HG03342 (cell line): ENCODE measurements around the gene MYO18A.

Experiments
- ATAC-seq: cut with Tn5 transposase; IDR thresholded peaks from one replicate; pipeline ENCODE4 v1.9.1; 2021; ENCODE audit warnings: mild to moderate bottlenecking, moderate library complexity; ENCODE audit not compliant: unreplicated experiment

Gene MYO18A

DNA sequence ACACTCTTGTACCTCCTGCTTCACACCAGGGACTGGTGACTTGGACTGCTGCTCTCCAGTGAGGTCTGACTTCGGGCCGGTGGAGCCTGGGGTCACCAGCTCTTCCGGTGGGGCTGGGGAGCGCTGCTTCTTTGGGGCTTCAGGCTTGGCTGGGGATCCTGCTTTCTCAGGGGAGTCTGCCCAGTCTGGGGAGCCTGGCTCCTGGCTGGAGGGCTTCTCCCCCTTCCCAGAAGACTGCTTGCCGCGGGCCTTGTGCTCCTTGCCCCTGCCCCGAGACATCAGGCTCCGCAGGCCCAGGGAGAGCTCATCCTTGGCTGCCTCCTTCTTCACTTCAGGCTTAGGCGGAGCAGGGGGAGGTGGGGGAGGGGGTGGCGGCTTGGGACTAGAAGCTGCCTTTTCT is 52.4 kb downstream of the MYO18A start:
- ATAC-seq: no peak

DNA sequence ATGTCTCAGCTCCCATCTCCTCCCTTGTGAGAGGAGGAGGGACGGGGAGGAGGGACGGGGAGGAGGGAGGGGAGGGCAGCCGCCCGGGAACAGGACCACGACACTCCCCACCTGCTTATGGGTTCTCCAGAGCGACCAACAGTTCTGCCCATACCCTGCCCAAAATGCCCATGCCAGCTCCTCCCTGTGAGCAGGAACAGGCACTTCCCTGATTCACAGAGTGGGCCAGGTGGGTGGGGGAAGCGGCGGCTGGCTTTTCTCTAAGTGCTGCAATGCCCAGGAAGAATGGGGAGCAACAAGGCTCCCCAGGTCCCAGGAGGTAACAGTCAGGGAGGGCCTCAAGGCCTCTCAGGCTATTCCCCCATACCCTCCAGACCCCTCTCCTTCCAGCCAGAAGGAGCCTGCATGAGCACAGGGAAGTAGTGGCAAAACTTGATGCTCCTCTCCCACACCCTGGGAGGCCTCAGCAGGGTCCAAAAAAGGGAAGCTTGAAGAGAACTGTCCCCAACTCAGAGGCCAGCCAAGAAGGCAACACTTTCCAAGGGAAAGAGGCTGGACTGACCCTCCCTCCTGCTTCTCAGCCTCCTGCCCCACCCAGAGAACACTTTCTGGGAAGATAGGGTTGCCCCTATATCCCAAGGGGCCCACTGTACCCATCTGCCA is 53.8 kb downstream of the MYO18A start:
- no peak for ATAC-seq

DNA sequence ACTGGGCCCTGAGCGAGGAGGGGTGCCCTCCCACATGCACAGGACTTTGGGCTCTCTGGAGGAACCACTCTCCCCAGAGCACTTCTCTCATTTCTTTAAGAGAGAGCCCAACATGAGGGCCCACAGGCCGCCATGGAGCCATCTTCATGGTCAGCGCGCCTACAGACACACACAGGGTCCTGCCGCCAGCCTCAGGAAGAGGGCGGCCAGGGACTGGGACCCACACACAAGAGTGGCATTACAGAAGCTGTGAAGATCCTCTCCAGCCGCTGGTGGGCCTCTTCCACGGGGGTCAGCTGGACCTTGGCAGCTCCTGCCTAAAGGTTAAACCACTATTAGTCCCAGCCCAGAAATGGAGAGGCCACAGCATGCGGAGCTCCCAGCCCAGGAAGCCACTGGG is 54.5 kb downstream of the MYO18A start:
- no peak for ATAC-seq

DNA sequence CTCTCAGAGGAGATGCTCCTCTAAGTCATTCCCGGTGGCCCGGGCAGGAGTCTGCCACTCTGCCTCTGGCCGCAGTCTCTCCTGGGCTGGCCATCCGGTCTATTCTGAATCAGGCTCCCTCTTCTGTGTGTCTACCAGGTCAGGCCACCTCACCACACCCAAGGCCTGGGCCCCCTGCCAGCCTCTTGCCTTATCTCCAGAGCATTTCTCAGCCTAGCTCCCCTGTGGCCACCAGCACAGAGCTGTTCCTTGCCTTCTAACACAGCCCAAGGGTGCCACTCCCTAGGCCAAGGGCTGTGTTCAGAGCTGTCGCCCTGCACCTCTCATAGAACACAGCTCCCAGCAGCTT is 55.3 kb downstream of the MYO18A start:
- no peak for ATAC-seq

DNA sequence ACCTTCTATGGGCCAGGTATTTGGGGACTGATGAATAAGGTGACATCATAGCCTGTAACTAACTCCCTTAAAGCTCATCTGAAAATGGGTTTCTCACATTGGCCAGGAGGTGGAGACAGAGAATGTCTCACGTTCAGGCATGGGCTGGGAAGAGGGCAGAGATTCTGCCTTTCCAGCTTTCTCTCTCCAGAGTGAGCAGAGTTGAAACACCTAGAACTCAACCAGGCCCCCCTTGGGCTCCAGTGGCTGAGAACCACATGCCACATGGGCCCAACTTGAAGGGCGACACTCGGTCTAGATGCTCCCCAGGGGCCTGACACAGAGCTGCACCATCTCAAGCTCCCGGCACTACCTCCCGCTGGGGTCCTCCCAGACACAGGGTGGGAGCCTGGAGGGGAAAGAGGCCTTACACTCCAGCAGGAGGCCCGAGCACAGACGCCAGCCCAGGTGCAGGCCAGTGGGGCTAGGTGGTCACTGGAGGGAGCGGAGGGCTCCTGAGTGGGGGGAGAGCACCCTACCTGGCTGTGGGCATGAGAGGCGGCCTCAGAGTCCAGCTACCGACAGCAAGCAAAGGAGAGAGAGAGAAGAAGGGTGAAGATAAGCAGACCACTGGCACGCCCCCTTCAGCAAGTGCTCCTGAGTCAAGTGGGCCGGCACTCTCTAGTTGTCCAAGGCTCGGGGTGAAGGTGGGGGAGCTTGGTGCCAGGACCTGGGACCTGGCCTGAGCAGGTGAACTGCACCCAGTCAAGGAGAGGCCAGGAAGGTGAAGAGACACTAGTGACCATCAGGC is 55.9 kb downstream of the MYO18A start:
- ATAC-seq: no peak

DNA sequence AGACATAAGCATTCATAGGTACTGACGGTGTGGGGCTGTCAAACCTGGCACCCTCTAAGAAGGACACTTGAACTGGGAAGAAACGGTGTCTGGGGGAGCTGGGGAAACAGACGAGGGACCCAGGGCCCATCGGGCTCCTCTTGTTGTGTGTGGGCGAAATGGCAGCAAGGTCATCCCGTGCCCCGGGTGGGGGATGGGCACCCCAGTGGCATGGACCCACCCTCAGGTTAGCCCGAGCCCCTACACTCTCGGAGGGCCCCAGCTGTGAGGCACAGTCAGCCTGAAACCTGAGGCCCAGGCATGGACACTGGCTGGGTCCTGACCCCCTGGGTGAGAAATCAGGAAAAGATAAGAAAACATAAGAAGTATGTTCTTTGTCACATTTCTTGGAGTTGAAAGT is 57.1 kb downstream of the MYO18A start:
- no peak for ATAC-seq

DNA sequence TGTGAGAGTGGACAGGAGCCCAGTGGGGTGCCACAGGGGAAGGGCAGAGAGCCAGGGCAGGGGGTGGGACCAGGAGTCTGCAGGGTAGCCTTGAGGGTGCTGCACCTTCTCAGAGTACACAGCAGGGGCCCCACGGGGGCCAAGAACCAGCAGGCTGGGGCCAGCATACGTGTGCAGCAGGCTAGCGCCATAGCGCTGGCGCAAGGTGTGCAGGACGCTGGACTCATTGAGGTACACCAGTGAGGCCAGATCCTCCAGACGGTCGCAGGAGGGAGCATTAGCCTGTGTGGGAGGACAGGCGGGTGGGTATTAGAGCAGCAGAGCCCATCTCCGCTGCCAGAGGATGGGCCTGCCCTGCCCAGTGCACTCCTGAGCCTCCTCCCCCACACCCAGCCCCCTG is 58.8 kb downstream of the MYO18A start:
- ATAC-seq: no peak

DNA sequence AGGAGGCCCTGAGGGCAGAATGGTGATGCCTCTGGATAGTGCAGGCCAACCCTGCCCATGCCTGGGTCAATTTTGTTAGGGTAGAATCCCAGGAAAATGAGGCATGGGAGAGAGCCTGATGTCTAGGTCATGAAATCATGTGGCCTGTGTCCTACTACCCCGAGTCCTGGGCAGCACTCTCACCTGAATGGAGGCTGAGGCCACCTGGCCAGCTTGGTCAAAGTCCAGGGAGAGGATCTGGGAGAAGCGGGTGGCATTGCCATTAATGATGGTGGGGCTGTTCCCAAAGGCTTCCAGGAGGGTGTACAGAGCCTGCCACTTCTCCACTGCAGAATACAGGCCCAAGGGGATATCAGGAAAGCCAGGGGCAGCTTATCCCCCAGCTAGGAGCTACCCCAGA is 59.8 kb downstream of the MYO18A start:
- ATAC-seq: no peak

DNA sequence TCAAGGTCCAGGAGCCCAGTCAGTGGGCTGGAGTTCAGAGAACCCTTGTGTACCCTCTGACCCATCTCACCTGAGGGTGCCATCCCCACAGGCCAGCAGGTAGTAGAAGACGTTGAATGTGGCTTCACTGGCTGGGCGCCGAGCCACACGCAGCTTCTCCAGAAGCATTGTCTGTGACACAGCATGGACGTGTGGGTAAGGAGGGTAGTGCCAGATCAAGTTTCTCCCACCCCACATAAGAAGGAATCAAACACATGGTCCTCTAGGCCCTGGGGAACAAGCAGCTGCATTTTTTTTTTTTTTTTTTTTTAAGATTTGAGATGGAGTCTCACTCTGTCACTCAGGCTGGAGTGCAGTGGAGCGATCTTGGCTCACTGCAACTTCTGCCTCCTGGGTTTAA is 60.9 kb downstream of the MYO18A start:
- no peak for ATAC-seq

DNA sequence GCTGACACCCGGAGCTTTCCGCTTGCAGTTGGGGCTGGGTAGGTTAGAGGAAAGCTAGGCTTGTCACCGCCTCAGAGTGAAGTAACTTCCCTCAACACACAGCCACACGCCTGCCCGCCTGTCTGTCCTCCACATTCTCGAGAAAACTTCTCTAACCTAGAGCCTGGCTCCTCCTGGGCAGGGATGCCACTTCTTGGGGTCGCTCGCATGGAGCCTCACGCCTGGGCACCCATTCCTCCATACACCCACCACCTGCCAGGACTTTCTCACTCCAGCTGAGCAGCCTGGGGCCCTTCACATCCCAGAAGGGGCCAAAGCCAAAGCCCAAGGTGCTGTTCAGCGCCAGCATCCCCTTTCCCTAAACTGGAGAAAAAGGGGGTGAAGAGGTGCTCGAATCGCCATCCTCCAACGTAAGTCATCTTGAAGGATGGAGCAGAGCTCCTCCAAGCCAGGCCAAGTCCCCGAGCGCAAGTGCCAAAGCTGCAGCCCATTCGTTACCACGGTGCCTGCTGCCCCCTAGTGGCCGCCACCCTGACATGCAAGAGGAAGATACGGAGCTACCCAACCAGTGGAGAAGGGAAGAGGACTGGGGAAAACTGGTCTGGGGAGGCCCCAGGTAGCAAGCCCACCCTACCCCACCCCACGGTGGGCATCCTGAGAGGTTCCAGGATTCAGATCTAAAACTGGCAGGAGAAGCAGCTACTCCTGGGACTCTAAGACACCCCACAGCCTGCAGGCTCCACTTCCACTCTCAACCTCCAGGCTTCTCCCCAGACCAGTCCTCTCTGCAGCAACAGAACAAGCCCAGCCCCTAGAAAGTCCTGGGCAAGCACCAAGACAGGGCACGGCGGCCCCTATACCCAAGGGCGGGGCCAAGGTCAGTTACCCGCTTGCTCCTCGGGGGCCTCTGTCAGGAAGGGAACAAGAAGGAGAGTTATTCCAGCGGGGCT is 63.1 kb downstream of the MYO18A start:
- ATAC-seq: no peak

DNA sequence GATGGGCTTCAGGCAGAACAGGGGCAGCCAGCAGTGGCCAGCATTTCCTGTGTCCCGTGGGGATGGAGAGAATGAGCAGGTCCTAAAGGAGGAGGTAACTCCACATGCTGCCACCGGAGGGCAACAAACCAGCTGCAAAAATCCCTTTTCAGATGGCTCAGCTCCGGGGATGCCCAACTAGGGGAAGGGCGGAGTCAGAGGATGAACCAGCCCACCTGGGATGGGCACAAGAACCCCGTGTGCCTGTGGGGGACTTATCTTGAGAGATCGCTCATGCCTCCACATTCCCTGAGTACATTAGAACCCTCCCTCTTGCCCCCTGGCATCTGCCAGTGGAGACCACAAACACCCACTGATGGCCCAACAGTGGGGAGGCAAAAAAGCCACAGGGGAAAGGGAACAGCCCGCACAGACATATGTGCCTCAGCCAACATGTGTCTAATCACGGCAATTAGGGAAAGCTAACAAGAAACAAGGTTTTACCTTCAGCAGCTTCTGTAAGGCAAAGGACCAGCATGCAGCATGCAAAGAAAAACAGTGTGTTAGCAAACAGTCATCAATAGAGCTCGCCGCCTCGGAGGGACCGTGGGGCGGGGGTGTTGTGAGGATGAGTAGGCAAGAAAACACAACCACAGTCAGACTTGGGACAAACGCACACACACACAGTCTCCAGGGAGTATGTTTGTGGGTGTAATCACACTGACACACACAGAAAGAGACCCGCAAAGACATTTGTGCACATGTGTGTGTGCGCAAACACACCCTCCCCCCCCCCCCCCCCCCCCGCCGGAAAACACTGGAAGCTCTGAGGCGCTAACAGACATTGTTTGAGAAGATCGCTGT is 64.0 kb downstream of the MYO18A start:
- ATAC-seq: no peak

DNA sequence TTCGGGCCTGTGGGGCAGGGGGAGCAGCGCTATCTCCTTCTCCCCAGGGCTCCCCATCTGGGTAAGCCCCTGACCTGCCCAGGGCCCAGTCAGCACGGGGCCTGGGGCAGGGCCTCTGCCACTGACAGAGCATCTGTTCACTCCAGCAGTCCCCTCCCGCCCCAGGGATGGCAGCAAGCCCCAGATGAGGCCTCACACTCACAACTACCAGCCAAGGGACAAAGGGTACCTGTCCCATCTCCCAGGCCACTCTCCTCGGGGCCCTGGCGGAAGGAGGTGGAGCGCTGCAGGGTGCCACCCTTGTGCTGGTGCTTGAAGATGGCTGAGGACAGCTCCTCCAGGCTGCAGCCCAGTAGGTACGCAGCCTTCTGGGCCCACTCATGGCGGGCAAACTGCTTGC is 64.8 kb downstream of the MYO18A start:
- no peak for ATAC-seq

DNA sequence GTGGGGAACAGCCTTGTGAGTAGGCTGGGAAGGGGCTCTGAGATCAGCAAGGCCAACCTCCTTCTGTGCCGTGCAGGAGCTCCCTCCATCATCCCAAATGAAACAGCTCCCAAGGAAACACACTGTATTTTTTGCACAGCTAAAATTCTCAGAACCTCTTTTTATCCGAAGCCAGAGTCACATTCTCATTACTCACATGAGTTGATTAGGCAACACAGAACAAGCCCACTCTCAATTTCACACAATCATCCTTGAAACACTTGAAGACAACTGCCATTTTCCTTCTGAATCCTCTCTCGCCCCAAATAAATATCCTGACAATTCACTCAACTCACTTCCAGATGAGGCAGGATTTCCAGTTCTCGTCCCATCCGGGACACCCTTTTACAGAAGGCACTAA is 66.1 kb downstream of the MYO18A start:
- no peak for ATAC-seq

DNA sequence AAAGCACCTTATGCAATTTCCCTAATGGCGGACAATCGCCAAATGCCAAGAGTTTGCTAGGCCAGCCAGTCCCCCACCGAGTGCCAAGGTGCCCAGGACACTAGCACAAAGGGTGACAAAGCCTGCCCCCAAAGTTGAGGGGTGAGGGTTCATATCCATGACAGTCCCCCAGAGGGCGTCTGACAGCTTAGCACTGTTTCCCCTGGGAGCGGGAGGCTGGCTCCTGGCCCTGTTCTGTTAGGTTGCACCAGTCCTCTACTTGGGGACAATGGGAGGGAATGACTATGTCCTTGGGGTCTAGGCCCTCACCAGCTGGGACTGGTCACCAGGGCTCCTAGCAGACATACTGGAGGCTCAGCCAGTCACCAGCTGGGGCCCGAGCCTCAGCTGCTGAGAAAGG is 66.9 kb downstream of the MYO18A start:
- ATAC-seq: no peak

DNA sequence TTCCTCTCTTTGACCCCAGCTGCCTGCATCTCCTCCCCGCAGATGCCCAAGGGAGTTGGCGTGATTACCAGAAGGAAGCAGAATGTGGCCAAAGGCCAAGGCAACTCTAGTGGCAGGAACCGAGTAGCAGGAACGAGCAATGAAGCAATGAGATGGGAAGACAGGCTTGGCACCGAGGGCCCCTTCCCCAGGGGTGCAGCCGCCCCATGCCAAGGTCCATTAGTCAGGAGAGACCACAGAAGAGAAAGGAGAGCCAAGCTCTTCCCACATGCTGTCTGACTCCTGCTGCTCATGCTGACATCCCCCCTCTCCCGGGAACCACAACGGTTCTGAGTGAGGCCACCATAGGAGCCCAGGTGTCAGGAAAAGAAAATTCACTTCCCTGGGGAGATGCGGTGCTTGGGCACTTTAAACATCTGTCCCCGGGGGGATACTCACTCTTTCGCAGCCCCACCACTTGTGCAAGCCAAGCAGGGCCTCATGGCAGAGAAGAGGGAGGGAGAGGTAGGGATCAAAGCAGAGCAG is 67.4 kb downstream of the MYO18A start:
- no peak for ATAC-seq

DNA sequence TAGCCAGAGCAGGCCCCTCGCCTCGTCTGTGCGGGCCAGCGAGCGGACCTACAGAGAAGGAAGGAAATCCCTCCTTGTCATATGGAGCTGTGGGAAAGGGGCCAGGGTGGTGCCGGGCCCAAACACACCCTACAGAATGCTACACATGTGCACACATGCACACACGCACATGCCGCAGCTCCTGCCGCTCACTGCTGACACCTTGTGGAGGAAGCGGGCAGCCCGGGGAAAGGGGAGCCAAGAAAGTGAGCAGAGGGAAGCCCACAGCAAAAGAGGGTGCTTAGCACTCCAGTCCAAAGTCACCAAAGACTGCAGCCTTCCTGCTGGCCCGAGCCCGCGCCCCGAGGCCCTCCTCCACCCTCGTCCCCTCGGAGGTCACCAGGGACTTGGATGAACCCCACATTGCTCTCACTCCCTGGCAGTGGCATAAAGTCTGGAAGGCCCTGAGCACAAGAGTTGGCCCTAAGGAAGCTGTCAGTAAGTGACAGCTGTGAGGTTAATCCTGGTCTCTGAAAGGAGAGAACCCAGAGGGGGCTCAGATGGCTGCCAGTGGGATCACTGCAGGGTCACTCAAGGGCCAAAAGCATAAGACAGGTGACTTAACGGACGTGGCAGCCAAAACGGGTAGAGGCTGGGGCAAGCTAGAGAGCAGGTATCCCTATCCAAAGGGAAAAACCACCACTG is 68.2 kb downstream of the MYO18A start:
- ATAC-seq: no peak

DNA sequence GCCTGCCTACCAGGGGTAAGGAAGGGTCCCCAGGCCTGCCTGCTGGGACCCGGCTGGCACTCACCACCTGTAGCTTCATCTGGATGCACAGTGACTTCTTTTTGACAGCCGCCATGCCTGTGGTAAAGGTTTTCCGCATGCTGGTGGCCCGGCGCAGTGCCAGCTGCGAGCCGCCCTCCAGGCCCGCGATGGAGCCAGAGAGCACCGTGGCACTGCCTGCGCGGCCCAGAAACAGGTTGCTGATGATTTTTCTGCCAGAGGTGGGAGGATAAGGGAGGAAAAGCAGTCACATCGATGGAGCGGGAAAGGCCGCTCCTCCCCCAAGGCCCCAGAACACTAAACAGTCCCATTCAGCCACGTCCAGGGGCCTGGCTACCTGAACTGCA is 69.8 kb downstream of the MYO18A start:
- ATAC-seq: no peak

DNA sequence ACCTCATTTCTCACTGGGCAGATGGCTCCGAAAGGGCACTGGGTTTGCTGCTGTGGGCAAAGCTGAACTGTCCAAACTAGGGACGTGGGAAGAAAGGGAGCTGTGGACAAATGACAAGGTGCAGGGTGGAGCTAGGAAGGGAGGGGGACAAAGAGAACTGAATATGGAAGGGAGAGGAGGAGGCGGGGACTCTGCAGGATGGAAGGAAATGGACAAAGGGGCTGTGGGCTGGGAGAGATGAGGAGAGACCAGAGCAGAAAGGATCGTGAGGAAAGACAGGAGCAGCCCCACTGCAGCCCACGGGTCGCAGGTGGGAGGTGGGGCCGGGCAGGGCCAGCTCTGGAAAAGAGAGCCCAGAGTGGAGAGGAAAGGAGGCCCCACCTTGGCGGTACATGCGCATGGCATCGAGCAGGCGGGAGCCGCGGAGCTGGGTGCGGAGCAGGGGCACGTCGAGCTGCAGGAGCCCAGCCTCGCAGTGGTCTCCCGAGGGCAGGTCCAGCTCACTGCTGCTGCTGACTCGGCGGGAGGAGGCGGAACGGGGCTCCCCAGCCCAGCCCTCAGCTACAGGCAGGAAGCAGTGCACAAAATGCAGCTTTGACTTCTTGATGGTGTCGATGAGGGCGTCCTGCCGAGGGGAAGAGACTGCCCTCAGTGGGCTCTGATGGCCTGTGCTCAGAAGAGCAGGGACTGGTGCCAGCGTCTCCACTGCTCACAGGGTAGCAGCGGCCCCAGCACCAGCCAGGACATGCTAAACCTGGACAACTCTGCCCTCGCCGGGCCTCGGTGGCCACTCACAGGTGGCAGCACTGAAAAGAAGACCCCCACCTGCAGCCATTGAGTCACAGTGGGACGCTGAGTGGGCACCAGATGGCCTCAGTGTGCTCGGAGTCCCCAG is 70.5 kb downstream of the MYO18A start:
- ATAC-seq: no peak
